ENCODE measurements around the gene ME1.
A peak's percentile ranks its signal among the peaks of the same experiment; 100 is the strongest.

ME1 gene

DNA sequence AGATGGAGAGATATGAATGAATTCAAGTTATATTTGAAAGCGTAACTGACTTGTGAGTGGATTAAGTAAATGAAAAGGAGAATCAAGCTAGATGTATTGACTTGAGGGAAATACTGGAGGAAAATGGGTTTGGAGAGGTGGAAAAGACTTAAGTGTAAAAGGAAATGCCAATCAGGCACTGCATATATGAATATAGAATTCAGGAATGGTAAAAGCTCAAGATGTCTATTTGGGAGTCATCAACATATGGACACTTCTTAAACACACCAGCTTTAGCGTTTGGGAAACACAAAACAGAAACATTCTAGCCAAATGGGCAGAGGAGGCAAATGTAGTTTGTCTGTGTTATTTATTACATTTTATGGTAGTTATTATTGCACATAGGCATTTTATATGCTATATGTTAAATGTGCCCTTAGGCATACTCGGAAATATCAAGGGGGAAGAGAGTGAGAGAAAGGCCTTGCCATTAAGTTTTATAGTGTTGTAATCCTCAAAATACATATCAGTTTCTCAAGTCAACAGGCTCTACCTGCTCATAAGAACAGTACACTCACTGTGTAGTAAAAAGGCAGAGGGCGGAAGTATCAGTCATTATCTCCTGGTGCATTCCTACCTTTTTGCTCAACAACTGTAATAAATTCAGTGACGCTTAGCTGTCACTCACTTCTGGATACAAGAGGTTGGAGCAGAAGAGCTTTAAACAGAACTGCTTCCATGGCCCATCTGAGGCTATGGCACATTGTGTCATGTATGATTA lies 33.7 kb upstream of the ME1 start (continued):
- TF ChIP-seq ZBTB44 (tag by site-specific recombination; IDR thresholded peaks at IDR 0.05) (0 out of 2 replicates have a peak, but pooled peaks have one; percentile 16), ZBTB20 (tag by site-specific recombination; IDR thresholded peaks at IDR 0.05) (no peak), ZNF133 (tag by site-specific recombination; IDR thresholded peaks at IDR 0.05) (no peak), FEZF1 (tag by site-specific recombination; IDR thresholded peaks at IDR 0.05) (peak; percentile 94), ZNF146 (tag by site-specific recombination; IDR thresholded peaks at IDR 0.05) (no peak), SP2 (tag by site-specific recombination; IDR thresholded peaks at IDR 0.05) (no peak), HOXC10 (CRISPR knock-in tag; IDR thresholded peaks at IDR 0.05) (no peak), ZIC2 (tag by site-specific recombination; IDR thresholded peaks at IDR 0.05) (no peak), ZNF266 (tag by site-specific recombination; IDR thresholded peaks at IDR 0.05; ENCODE audit: low read depth) (no peak), ZNF610 (tag by site-specific recombination; IDR thresholded peaks at IDR 0.05; ENCODE audit: borderline replicate concordance) (0 out of 2 replicates have a peak, but pooled peaks have one; percentile 14), ZNF585B (tag by site-specific recombination; IDR thresholded peaks at IDR 0.05) (peak; percentile 7; the same call in 1 of the 2 replicates), ZNF670 (tag by site-specific recombination; IDR thresholded peaks at IDR 0.05; ENCODE audit: low read depth) (no peak), ZNF596 (tag by site-specific recombination; IDR thresholded peaks at IDR 0.05) (no peak), ZNF791 (tag by site-specific recombination; IDR thresholded peaks at IDR 0.05) (no peak), IKZF3 (tag by site-specific recombination; IDR thresholded peaks at IDR 0.05) (no peak), ZNF560 (tag by site-specific recombination; IDR thresholded peaks at IDR 0.05; ENCODE audit: borderline replicate concordance) (no peak), MYNN (tag by site-specific recombination; IDR thresholded peaks at IDR 0.05; ENCODE audit: borderline replicate concordance) (no peak), SCRT1 (tag by site-specific recombination; IDR thresholded peaks at IDR 0.05; ENCODE audit: borderline replicate concordance) (peak; percentile 84), ZNF626 (tag by site-specific recombination; IDR thresholded peaks at IDR 0.05) (no peak), ZNF677 (tag by site-specific recombination; IDR thresholded peaks at IDR 0.05) (no peak), ZNF785 (tag by site-specific recombination; IDR thresholded peaks at IDR 0.05) (no peak), ZNF433 (tag by site-specific recombination; IDR thresholded peaks at IDR 0.05; ENCODE audit: low read depth) (no peak), KLF8 (tag by site-specific recombination; IDR thresholded peaks at IDR 0.05) (no peak), ZNF76 (tag by site-specific recombination; IDR thresholded peaks at IDR 0.05; ENCODE audit: borderline replicate concordance, low read depth) (no peak), SP3 (tag by site-specific recombination; IDR thresholded peaks at IDR 0.05) (no peak), HOXA7 (CRISPR knock-in tag; IDR thresholded peaks at IDR 0.05; ENCODE audit: borderline replicate concordance) (no peak), KLF16 (tag by site-specific recombination; IDR thresholded peaks at IDR 0.05) (0 out of 2 replicates have a peak, but pooled peaks have one; percentile 14), ZNF843 (tag by site-specific recombination; IDR thresholded peaks at IDR 0.05) (peak; percentile 85), BCL11B (tag by site-specific recombination; IDR thresholded peaks at IDR 0.05; ENCODE audit: low read depth) (peak; percentile 56; the same call in 1 of the 2 replicates), SCRT2 (tag by site-specific recombination; IDR thresholded peaks at IDR 0.05) (peak; percentile 42), ZNF555 (tag by site-specific recombination; conservative IDR thresholded peaks at IDR 0.05) (no peak)
- TF ChIP-seq, protein P1, sequence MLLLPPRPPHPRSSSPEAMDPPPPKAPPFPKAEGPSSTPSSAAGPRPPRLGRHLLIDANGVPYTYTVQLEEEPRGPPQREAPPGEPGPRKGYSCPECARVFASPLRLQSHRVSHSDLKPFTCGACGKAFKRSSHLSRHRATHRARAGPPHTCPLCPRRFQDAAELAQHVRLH (tag by site-specific recombination; IDR thresholded peaks at IDR 0.05) = no peak
- TF ChIP-seq, protein P2, sequence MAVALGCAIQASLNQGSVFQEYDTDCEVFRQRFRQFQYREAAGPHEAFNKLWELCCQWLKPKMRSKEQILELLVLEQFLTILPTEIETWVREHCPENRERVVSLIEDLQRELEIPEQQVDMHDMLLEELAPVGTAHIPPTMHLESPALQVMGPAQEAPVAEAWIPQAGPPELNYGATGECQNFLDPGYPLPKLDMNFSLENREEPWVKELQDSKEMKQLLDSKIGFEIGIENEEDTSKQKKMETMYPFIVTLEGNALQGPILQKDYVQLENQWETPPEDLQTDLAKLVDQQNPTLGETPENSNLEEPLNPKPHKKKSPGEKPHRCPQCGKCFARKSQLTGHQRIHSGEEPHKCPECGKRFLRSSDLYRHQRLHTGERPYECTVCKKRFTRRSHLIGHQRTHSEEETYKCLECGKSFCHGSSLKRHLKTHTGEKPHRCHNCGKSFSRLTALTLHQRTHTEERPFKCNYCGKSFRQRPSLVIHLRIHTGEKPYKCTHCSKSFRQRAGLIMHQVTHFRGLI (tag by site-specific recombination; IDR thresholded peaks at IDR 0.05) = no peak
- TF ChIP-seq, protein P3, sequence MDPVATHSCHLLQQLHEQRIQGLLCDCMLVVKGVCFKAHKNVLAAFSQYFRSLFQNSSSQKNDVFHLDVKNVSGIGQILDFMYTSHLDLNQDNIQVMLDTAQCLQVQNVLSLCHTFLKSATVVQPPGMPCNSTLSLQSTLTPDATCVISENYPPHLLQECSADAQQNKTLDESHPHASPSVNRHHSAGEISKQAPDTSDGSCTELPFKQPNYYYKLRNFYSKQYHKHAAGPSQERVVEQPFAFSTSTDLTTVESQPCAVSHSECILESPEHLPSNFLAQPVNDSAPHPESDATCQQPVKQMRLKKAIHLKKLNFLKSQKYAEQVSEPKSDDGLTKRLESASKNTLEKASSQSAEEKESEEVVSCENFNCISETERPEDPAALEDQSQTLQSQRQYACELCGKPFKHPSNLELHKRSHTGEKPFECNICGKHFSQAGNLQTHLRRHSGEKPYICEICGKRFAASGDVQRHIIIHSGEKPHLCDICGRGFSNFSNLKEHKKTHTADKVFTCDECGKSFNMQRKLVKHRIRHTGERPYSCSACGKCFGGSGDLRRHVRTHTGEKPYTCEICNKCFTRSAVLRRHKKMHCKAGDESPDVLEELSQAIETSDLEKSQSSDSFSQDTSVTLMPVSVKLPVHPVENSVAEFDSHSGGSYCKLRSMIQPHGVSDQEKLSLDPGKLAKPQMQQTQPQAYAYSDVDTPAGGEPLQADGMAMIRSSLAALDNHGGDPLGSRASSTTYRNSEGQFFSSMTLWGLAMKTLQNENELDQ (tag by site-specific recombination; IDR thresholded peaks at IDR 0.05; ENCODE audit: low read depth) = no peak
- TF ChIP-seq, protein P4, sequence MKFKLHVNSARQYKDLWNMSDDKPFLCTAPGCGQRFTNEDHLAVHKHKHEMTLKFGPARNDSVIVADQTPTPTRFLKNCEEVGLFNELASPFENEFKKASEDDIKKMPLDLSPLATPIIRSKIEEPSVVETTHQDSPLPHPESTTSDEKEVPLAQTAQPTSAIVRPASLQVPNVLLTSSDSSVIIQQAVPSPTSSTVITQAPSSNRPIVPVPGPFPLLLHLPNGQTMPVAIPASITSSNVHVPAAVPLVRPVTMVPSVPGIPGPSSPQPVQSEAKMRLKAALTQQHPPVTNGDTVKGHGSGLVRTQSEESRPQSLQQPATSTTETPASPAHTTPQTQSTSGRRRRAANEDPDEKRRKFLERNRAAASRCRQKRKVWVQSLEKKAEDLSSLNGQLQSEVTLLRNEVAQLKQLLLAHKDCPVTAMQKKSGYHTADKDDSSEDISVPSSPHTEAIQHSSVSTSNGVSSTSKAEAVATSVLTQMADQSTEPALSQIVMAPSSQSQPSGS (tag by site-specific recombination; IDR thresholded peaks at IDR 0.05; ENCODE audit: low read depth) = no peak
